ENCODE data around the gene CCHCR1.

DNA sequence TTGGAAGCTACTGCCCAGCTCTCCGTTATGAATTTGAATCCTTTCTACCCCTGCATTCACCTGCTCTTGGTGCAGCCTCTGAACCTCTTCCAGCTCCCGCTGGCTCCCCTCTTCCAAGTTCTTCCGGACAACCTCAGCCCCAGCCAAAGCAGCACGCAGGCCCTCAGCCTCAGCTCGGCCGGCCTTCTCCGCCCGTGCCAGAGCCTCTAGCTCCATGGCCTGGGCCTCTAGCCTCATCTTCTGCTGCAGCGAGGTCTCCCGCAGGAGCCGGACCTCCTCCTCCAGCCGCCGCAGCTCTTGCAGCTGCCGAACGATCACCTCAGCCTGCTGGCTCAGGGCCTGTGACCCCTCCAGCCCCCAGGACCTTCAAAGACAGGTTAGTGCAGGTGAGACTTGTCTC is 3.2 kb downstream of the CCHCR1 start:
- no peak for TF ChIP-seq POLR2AphosphoS5 (IDR thresholded peaks at IDR 0.05)
- TF ChIP-seq, protein P1, sequence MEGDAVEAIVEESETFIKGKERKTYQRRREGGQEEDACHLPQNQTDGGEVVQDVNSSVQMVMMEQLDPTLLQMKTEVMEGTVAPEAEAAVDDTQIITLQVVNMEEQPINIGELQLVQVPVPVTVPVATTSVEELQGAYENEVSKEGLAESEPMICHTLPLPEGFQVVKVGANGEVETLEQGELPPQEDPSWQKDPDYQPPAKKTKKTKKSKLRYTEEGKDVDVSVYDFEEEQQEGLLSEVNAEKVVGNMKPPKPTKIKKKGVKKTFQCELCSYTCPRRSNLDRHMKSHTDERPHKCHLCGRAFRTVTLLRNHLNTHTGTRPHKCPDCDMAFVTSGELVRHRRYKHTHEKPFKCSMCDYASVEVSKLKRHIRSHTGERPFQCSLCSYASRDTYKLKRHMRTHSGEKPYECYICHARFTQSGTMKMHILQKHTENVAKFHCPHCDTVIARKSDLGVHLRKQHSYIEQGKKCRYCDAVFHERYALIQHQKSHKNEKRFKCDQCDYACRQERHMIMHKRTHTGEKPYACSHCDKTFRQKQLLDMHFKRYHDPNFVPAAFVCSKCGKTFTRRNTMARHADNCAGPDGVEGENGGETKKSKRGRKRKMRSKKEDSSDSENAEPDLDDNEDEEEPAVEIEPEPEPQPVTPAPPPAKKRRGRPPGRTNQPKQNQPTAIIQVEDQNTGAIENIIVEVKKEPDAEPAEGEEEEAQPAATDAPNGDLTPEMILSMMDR (IDR thresholded peaks at IDR 0.05) = no peak
- no peak for TF ChIP-seq POLR2A (IDR thresholded peaks at IDR 0.05)
